CD4-positive, alpha-beta T cell (primary cell): Measurements from ENCODE around the gene CNRIP1. TPM values are rescaled to one million over a fixed set of nuclear protein-coding genes. Genes with fewer than 3 reads are reported as not detected.

ENCODE experiments used
- ATAC-seq: fragments of 200-7000 bp; cut with Tn5 transposase; one replicate; pipeline ENCODE4 v1.10.0; 2022; ENCODE audit warnings: mild to moderate bottlenecking; ENCODE audit not compliant: poor library complexity
- CTCF ChIA-PET: fragments of 350-600 bp; sonication (Branson Sonifier 250); formaldehyde crosslinking; loops from one replicate; lab custom pipeline; 2021; ENCODE audit warnings: antibody characterized with exemption, inconsistent platforms; lab: Charles Lee
- POLR2A ChIA-PET: fragments of 350-600 bp; sonication (Branson Sonifier 250); formaldehyde crosslinking; loops from one replicate; lab custom pipeline; 2021; ENCODE audit warnings: antibody characterized with exemption, inconsistent platforms; lab: Charles Lee
- DNase-seq, 14 experiments: peaks; one replicate each; pipeline ENCODE4 v3.0.0-alpha.2; 2013 to 2020; ENCODE audit warnings: mixed read lengths in 2 of 14
- H3K27ac ChIP-seq, 2 donors: one replicate each; pipeline versions ENCODE4 v1.5.1 to v1.7.0; 2013; ENCODE audit warnings: low read length in 2 of 2, low read depth in 1 of 2, mild to moderate bottlenecking in 1 of 2
- H3K27me3 ChIP-seq, 2 experiments: 1 replicate in 1 of 2; 2 replicates in 1 of 2; pipeline versions ENCODE4 v1.6.1 to v1.7.0; 2013; ENCODE audit warnings: low read length in 2 of 2, control low read depth in 1 of 2, mild to moderate bottlenecking in 1 of 2, moderate library complexity in 1 of 2; ENCODE audit not compliant: insufficient read depth in 2 of 2, control insufficient read depth in 1 of 2
- H3K36me3 ChIP-seq: one replicate; pipeline ENCODE4 v1.6.1; 2013; ENCODE audit warnings: low read length, control low read depth; ENCODE audit not compliant: insufficient read depth
- H3K4me1 ChIP-seq: one replicate; pipeline ENCODE4 v1.6.1; 2013; ENCODE audit warnings: low read length, control low read depth; ENCODE audit not compliant: insufficient read depth
- H3K4me3 ChIP-seq: one replicate; pipeline ENCODE4 v1.5.1; 2013; ENCODE audit warnings: mild to moderate bottlenecking, low read length, moderate library complexity
- H3K9me3 ChIP-seq, 2 experiments: 1 replicate in 1 of 2; 2 replicates in 1 of 2; pipeline versions ENCODE4 v1.6.1 to v1.7.0; 2013; ENCODE audit warnings: low read length in 2 of 2, mild to moderate bottlenecking in 2 of 2, control low read depth in 1 of 2, moderate library complexity in 1 of 2; ENCODE audit not compliant: control insufficient read depth in 1 of 2, insufficient read depth in 1 of 2
- H3K27ac Mint-ChIP-seq: one replicate; pipeline ENCODE4 v1.8.0; 2020; ENCODE audit warnings: mixed read lengths
- H3K27me3 Mint-ChIP-seq: one replicate; pipeline ENCODE4 v1.8.0; 2021; ENCODE audit warnings: mixed read lengths
- H3K36me3 Mint-ChIP-seq: one replicate; pipeline ENCODE4 v1.8.0; 2021; ENCODE audit warnings: low read depth, mixed read lengths
- H3K4me1 Mint-ChIP-seq: one replicate; pipeline ENCODE4 v1.8.0; 2021; ENCODE audit warnings: low read depth, mixed read lengths
- H3K4me3 Mint-ChIP-seq: one replicate; pipeline ENCODE4 v1.8.0; 2020; ENCODE audit warnings: mild to moderate bottlenecking, mixed read lengths
- H3K9me3 Mint-ChIP-seq: one replicate; pipeline ENCODE4 v1.8.0; 2020; ENCODE audit warnings: mixed read lengths
- intact Hi-C, 2 experiments: fragments of 100-400 bp; cut with DNase I in 1 of 2; cut with micrococcal nuclease in 1 of 2; formaldehyde crosslinking; loops; one replicate each; pipeline versions ENCODE4 v1.15.1 to v1.9.0; 2023 to 2025; cut with DNase I, micrococcal nuclease
- total RNA-seq, 174 experiments: library from RNA in 2 of 174; stranded (reverse) in 2 of 174; gene quantifications; one replicate each; pipeline ENCODE4 v1.2.3 and lab custom pipeline; 2021 to 2026
- TF ChIP-seq, protein P1 (sequence below): fragments of 200-600 bp; IDR thresholded peaks from one replicate; pipeline ENCODE4 v1.8.0; 2022; ENCODE audit warnings: antibody characterized with exemption, mild to moderate bottlenecking

Gene CNRIP1
- total RNA-seq, 2 experiments from 2014 or later: not detected

DNA sequence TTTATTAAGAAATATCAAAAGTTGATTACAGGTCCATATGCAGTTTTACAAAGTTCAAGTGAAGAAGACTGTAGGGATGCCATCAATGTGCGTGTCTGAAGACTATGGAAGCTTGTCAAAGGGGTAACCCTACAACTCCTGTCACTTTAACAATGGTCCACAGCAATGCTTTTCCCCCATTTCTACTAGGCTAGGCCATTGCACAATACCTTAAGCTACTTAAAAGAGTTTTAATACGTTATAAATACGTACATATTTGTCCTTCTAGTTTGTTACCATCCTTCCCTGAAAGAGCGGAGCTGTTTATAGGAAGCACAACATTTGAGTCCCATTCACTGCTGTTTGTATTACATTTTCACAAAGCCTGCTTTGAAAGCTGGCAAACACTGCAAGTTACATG is 26.7 kb downstream of the CNRIP1 start:
- Mint-ChIP-seq H3K4me3 (no peak overlapping the region), H3K27me3 (peaks cover 7% of the 10 kb centered on the region), H3K4me1 (no peaks in the 10 kb centered on the region), H3K9me3 (no peaks in the 10 kb centered on the region), H3K36me3 (no peaks in the 10 kb centered on the region), H3K27ac (no peak overlapping the region)
- intact Hi-C loops: no loop called here
- H3K4me1 ChIP-seq: no peaks in the 10 kb centered on the region
- no peak overlapping the region for H3K27ac ChIP-seq
- H3K36me3 ChIP-seq: no peaks in the 10 kb centered on the region
- ATAC-seq: no peak
- no peak overlapping the region for H3K4me3 ChIP-seq
- H3K27me3 ChIP-seq: no peaks in the 10 kb centered on the region
- ChIA-PET POLR2A (no interaction called here), CTCF (interaction anchor here (1.2 to 1.9 kb wide), 2 partner anchors 171 to 174 kb away, joined by 3 to 8 read pairs; no protein-coding TSS in a partner anchor)
- TF ChIP-seq, protein P1, sequence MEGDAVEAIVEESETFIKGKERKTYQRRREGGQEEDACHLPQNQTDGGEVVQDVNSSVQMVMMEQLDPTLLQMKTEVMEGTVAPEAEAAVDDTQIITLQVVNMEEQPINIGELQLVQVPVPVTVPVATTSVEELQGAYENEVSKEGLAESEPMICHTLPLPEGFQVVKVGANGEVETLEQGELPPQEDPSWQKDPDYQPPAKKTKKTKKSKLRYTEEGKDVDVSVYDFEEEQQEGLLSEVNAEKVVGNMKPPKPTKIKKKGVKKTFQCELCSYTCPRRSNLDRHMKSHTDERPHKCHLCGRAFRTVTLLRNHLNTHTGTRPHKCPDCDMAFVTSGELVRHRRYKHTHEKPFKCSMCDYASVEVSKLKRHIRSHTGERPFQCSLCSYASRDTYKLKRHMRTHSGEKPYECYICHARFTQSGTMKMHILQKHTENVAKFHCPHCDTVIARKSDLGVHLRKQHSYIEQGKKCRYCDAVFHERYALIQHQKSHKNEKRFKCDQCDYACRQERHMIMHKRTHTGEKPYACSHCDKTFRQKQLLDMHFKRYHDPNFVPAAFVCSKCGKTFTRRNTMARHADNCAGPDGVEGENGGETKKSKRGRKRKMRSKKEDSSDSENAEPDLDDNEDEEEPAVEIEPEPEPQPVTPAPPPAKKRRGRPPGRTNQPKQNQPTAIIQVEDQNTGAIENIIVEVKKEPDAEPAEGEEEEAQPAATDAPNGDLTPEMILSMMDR: no peak
- no peaks in the 10 kb centered on the region for H3K9me3 ChIP-seq
- DNase-seq: no peak

DNA sequence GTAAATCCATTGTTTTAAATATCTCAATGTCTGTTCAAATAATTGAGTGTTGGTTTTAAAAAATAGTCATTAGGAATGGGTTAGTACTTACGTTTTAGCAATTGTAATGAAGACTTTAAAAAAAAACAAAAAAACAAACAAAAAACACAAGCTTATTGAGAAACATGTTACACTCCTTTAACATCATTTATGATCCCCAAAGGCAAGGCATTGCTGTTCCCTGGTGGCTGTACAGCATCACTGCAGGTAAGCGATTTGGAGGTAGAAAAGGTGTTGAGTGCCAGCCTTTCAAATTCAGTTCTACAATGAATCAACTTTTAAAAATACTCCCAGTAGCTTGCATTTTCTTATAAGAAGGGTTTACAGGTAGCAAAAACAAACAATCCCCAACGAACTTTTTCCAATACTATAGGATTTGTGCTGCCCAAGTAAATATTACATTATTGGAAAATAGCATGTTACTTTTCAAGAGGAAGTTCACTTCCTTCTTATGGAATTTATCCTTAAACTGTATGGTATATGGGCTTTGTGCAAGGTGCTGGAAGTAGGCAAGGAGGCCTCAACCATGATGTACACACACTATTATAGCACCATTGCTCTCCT is 27.5 kb downstream of the CNRIP1 start:
- no peak for ATAC-seq
- H3K27me3 ChIP-seq: peaks cover 0 to 4% of the 10 kb centered on the region in 2 experiments
- no peaks in the 10 kb centered on the region for H3K36me3 ChIP-seq
- no peaks in the 10 kb centered on the region for H3K4me1 Mint-ChIP-seq
- no peak overlapping the region for H3K4me3 ChIP-seq
- H3K9me3 Mint-ChIP-seq: no peaks in the 10 kb centered on the region
- CTCF ChIA-PET: interaction anchor here (0.6 to 1.6 kb wide), 9 partner anchors 9 to 173 kb away, joined by 3 to 10 read pairs (median 3); no protein-coding TSS in a partner anchor
- peaks cover 14% of the 10 kb centered on the region for H3K27me3 Mint-ChIP-seq
- TF ChIP-seq, protein P1: peak; percentile 44
- H3K4me1 ChIP-seq: no peaks in the 10 kb centered on the region
- no peak overlapping the region for H3K27ac ChIP-seq
- no peaks in the 10 kb centered on the region for H3K9me3 ChIP-seq
- intact Hi-C loops: loop anchor here in 1 of 2 experiments (1.0 kb wide), 1 partner anchor 170 kb away; no protein-coding TSS in a partner anchor
- DNase-seq: peak in 5 of 14 experiments; percentile 6 to 51 (median 28)
- H3K36me3 Mint-ChIP-seq: no peaks in the 10 kb centered on the region
- H3K27ac Mint-ChIP-seq: no peak overlapping the region
- POLR2A ChIA-PET: no interaction called here
- H3K4me3 Mint-ChIP-seq: no peak overlapping the region

DNA sequence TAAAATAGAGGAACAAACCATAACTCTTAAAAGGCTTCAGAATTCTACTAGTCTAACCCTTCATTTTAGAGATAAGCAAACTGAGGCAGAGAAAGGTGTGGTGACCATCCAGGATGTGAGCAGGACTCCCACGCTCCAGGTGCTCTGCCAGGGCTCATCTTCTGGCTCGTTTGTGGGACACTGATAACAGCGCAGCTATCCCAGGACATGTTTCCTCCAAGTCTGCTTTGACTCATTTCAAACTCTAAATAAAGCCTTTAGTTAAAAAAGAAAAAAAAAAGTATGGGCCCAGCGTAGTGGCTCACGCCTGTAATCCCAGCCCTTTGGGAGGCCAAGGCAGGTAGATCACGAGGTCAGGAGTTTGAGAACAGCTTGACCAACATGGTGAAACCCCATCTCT is 28.4 kb downstream of the CNRIP1 start:
- no peak overlapping the region for H3K4me3 ChIP-seq
- no peaks in the 10 kb centered on the region for H3K36me3 Mint-ChIP-seq

More for the DNA sequence above, 28.4 kb downstream of the CNRIP1 start:
- Histone ChIP-seq H3K36me3 (no peaks in the 10 kb centered on the region), H3K27me3 (peaks cover 0 to 4% of the 10 kb centered on the region in 2 experiments), H3K4me1 (no peaks in the 10 kb centered on the region), H3K9me3 (no peaks in the 10 kb centered on the region), H3K27ac (no peak overlapping the region)
- TF ChIP-seq, protein P1: no peak
- CTCF ChIA-PET: interaction anchor here (1.5 to 1.6 kb wide), 2 partner anchors 150 to 168 kb away, joined by 6 to 10 read pairs; no protein-coding TSS in a partner anchor
- H3K4me1 Mint-ChIP-seq: no peaks in the 10 kb centered on the region
- peaks cover 20% of the 10 kb centered on the region for H3K27me3 Mint-ChIP-seq
- POLR2A ChIA-PET: no interaction called here
- intact Hi-C loops: no loop called here
- no peak overlapping the region for H3K4me3 Mint-ChIP-seq
- ATAC-seq: no peak
- no peak overlapping the region for H3K27ac Mint-ChIP-seq
- no peak for DNase-seq
- no peaks in the 10 kb centered on the region for H3K9me3 Mint-ChIP-seq
